GM23338 (cell line): ENCODE measurements around the gene CD6.

Source experiments
- CREB1 ChIP-seq: fragments of 250-450 bp; sonication (Bioruptor Pico); IDR thresholded peaks from 2 replicates; pipeline ENCODE4 v1.5.0; 2020; ENCODE audit warnings: low read depth, mild to moderate bottlenecking, moderate library complexity
- ETS1 ChIP-seq: IDR thresholded peaks from 2 replicates; pipeline ENCODE4 v1.6.1; 2016; ENCODE audit warnings: antibody characterized with exemption
- EZH2 ChIP-seq: fragments of 200-600 bp; sonication (generic); IDR thresholded peaks from one replicate; pipeline ENCODE4 v1.8.0; 2017; ENCODE audit warnings: antibody characterized with exemption, mild to moderate bottlenecking, low read depth; ENCODE audit not compliant: unreplicated experiment
- POLR2AphosphoS5 ChIP-seq: IDR thresholded peaks from 2 replicates; pipeline ENCODE4 v1.6.1; 2016; ENCODE audit warnings: antibody characterized with exemption, low read depth
- STAT1 ChIP-seq: IDR thresholded peaks from one replicate; pipeline ENCODE4 v1.6.1; 2016; ENCODE audit warnings: antibody characterized with exemption; ENCODE audit not compliant: unreplicated experiment
- TF ChIP-seq, protein P1 (sequence below), 2 experiments: fragments of 200-600 bp in 1 of 2; sonication (generic) in 1 of 2; conservative IDR thresholded peaks; 2 replicates each; pipeline versions ENCODE4 v1.5.1 to v1.6.1; 2016 to 2017; ENCODE audit warnings: antibody characterized with exemption in 2 of 2, low read depth in 2 of 2, mild to moderate bottlenecking in 2 of 2, moderate library complexity in 1 of 2
- TF ChIP-seq, protein P2 (sequence below): IDR thresholded peaks from one replicate; pipeline ENCODE4 v1.6.1; 2018; ENCODE audit warnings: antibody characterized with exemption; ENCODE audit not compliant: unreplicated experiment

GRCh38 chr11:60981515-60981914 is 10.0 kb downstream of the CD6 start:
- TF ChIP-seq, protein P1, sequence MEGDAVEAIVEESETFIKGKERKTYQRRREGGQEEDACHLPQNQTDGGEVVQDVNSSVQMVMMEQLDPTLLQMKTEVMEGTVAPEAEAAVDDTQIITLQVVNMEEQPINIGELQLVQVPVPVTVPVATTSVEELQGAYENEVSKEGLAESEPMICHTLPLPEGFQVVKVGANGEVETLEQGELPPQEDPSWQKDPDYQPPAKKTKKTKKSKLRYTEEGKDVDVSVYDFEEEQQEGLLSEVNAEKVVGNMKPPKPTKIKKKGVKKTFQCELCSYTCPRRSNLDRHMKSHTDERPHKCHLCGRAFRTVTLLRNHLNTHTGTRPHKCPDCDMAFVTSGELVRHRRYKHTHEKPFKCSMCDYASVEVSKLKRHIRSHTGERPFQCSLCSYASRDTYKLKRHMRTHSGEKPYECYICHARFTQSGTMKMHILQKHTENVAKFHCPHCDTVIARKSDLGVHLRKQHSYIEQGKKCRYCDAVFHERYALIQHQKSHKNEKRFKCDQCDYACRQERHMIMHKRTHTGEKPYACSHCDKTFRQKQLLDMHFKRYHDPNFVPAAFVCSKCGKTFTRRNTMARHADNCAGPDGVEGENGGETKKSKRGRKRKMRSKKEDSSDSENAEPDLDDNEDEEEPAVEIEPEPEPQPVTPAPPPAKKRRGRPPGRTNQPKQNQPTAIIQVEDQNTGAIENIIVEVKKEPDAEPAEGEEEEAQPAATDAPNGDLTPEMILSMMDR (conservative IDR thresholded peaks at IDR 0.05; ENCODE audit: low read depth in 2 of 2) = no peak
- TF ChIP-seq EZH2 = no peak
- TF ChIP-seq POLR2AphosphoS5 = no peak
- TF ChIP-seq STAT1 = no peak
- no peak for TF ChIP-seq CREB1
- TF ChIP-seq, protein P2, sequence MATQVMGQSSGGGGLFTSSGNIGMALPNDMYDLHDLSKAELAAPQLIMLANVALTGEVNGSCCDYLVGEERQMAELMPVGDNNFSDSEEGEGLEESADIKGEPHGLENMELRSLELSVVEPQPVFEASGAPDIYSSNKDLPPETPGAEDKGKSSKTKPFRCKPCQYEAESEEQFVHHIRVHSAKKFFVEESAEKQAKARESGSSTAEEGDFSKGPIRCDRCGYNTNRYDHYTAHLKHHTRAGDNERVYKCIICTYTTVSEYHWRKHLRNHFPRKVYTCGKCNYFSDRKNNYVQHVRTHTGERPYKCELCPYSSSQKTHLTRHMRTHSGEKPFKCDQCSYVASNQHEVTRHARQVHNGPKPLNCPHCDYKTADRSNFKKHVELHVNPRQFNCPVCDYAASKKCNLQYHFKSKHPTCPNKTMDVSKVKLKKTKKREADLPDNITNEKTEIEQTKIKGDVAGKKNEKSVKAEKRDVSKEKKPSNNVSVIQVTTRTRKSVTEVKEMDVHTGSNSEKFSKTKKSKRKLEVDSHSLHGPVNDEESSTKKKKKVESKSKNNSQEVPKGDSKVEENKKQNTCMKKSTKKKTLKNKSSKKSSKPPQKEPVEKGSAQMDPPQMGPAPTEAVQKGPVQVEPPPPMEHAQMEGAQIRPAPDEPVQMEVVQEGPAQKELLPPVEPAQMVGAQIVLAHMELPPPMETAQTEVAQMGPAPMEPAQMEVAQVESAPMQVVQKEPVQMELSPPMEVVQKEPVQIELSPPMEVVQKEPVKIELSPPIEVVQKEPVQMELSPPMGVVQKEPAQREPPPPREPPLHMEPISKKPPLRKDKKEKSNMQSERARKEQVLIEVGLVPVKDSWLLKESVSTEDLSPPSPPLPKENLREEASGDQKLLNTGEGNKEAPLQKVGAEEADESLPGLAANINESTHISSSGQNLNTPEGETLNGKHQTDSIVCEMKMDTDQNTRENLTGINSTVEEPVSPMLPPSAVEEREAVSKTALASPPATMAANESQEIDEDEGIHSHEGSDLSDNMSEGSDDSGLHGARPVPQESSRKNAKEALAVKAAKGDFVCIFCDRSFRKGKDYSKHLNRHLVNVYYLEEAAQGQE = no peak
- no peak for TF ChIP-seq ETS1
